Stimulated activated CD4-positive, alpha-beta T cell treated with anti-CD3 and anti-CD28 coated beads, TNF-alpha, amount 100 ng/mL, for 4 hours (primary cell): ENCODE results near the gene FEN1.
A peak's percentile ranks its signal among the peaks of the same experiment; 100 is the strongest.

ENCODE experiments used
- DNase-seq, 3 experiments: peaks; one replicate each; pipeline ENCODE4 v3.0.0-alpha.2; 2020; ENCODE audit warnings: low read depth in 3 of 3

FEN1 gene

GRCh38 chr11:61795459-61795858, 2.7 kb downstream of the FEN1 start:
- DNase-seq = no peak

- no peak for DNase-seq
Measured at GRCh38 chr11:61795876-61796526, 3.3 kb downstream of the FEN1 start.

GRCh38 chr11:61797263-61797944, 4.7 kb downstream of the FEN1 start:
- peak in 2 of 3 experiments; percentile 41 to 51 for DNase-seq

- no peak for DNase-seq
Measured at GRCh38 chr11:61799665-61800284, 7.1 kb downstream of the FEN1 start.

- DNase-seq = no peak
Measured at GRCh38 chr11:61800331-61801281, 7.9 kb downstream of the FEN1 start.

- no peak for DNase-seq
Measured at GRCh38 chr11:61802605-61803004, 9.9 kb downstream of the FEN1 start.

GRCh38 chr11:61803889-61804647, 11.4 kb downstream of the FEN1 start:
- DNase-seq = no peak

- no peak for DNase-seq
Measured at GRCh38 chr11:61805146-61805545, 12.4 kb downstream of the FEN1 start.

GRCh38 chr11:61806785-61807184, 14.1 kb downstream of the FEN1 start:
- DNase-seq = no peak

- DNase-seq = no peak
Measured at GRCh38 chr11:61810671-61811175, 18.0 kb downstream of the FEN1 start.

GRCh38 chr11:61811831-61812230, 19.1 kb downstream of the FEN1 start:
- no peak for DNase-seq

- DNase-seq = no peak
Measured at GRCh38 chr11:61812736-61813411, 20.2 kb downstream of the FEN1 start.

- DNase-seq = no peak
Measured at GRCh38 chr11:61814247-61814957, 21.7 kb downstream of the FEN1 start.

- DNase-seq = peak in 1 of 3 experiments; percentile 26
Measured at GRCh38 chr11:61814958-61815789, 22.5 kb downstream of the FEN1 start.

- peak in 2 of 3 experiments; percentile 28 to 31 for DNase-seq
Measured at GRCh38 chr11:61815790-61816735, 23.4 kb downstream of the FEN1 start.

- DNase-seq = peak; percentile 40 to 55 (median 50)
Measured at GRCh38 chr11:61816736-61817455, 24.2 kb downstream of the FEN1 start, which contains the start of gene FADS1. Gene FADS1 (minus strand): TSS chr11:61817003. CDS start chr11:61816929, 74 bp downstream.
